ENCODE results near the gene GNAL. TPM values are rescaled to one million over a fixed set of nuclear protein-coding genes. Genes with fewer than 3 reads are reported as not detected.

GNAL gene
- total RNA-seq, 3 donors from 2014 or later (not counting 1 experiment from before 2014, with no cell fraction given) = 10.9 to 15.0 (median 12.6) TPM

DNA sequence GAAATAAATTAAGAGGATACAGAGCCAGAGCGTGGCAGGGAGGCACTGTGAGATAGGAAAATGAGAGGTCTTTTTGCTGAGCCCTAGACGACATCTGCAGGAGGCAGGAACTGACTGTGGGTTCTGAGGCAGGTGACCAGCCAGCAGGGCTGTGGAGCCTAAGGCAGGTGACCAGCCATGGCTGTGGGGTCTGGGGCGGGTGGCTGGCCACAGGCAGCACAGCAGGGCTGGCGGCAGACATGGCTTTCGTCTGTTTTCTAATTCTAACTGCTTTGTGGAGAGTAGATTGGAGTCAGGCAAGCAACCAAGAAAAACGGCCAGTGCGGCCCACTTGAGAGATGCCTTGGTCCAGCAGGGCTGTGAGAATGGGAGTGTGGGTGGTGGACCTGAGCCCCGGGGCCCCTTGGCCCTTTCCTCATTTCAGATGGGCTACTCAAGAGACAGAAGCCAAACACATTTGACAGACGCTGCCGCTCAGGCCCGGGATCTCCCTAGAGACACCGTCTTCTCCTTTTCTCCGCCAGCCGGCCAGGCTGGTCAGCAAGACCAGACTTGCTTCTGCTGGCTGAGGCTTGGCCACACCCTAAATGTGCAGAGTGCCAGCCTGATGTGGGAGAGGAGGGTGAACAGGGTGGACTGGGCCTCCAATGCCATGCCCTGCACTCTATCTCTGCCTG, 19.7 kb upstream of the GNAL start:
- Mint-ChIP-seq H3K36me3 (no peaks in the 10 kb centered on the region), H3K27ac (no peak overlapping the region), H3K4me3 (no peak overlapping the region), H3K4me1 (no peaks in the 10 kb centered on the region), H3K27me3 (ENCODE audit: low read depth in 2 of 2) (peaks cover 11 to 21% of the 10 kb centered on the region in 2 donors), H3K9me3 (no peaks in the 10 kb centered on the region)
- Histone ChIP-seq H3K36me3 (ENCODE audit: control insufficient read depth, insufficient read depth, low read length) (no peaks in the 10 kb centered on the region), H3K4me1 (ENCODE audit: control insufficient read depth, insufficient read depth, low read length) (no peaks in the 10 kb centered on the region), H3K9me3 (ENCODE audit: control insufficient read depth, insufficient read depth, low read length) (no peaks in the 10 kb centered on the region), H3K4me3 (ENCODE audit: low read length) (no peak overlapping the region), H3K27ac (ENCODE audit: low read length) (no peak overlapping the region), H3K27me3 (ENCODE audit: control insufficient read depth, insufficient read depth, low read length) (no peaks in the 10 kb centered on the region)
- 83% methylated on average over 14 of the region's 14 CpGs for WGBS (ENCODE audit: insufficient coverage)
- DNase-seq = no peak
- no peak for ATAC-seq
- intact Hi-C loops (cut with micrococcal nuclease) = no loop called here
- TF ChIP-seq, protein P1, sequence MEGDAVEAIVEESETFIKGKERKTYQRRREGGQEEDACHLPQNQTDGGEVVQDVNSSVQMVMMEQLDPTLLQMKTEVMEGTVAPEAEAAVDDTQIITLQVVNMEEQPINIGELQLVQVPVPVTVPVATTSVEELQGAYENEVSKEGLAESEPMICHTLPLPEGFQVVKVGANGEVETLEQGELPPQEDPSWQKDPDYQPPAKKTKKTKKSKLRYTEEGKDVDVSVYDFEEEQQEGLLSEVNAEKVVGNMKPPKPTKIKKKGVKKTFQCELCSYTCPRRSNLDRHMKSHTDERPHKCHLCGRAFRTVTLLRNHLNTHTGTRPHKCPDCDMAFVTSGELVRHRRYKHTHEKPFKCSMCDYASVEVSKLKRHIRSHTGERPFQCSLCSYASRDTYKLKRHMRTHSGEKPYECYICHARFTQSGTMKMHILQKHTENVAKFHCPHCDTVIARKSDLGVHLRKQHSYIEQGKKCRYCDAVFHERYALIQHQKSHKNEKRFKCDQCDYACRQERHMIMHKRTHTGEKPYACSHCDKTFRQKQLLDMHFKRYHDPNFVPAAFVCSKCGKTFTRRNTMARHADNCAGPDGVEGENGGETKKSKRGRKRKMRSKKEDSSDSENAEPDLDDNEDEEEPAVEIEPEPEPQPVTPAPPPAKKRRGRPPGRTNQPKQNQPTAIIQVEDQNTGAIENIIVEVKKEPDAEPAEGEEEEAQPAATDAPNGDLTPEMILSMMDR (IDR thresholded peaks at IDR 0.05) = no peak

- TF ChIP-seq, protein P1 (IDR thresholded peaks at IDR 0.05) = no peak
- no peak for DNase-seq
Measured at GRCh38 chr18:11669948-11670275, 19.2 kb upstream of the GNAL start.

DNA sequence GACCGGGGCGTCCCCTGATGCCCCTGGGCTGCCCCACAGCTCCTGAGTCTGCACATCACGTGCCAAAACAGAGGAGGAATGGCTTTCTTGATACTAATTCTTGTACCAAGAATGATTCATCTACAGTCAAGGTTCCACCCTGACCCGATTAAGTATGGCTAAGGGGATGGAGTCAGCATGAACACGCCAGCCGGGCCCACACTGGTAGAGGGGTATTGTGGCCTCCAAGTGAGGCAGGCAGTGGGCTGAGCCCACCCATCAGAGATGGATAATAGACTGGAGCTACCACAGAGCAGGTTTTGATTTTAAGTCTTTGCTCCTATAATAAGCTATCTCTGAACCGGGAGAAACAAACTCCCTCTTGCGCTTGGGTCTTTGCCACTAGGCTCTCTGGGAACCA, 17.9 kb upstream of the GNAL start:
- Histone ChIP-seq H3K27ac (ENCODE audit: low read length) (no peak overlapping the region), H3K9me3 (ENCODE audit: control insufficient read depth, insufficient read depth, low read length) (no peaks in the 10 kb centered on the region), H3K27me3 (ENCODE audit: control insufficient read depth, insufficient read depth, low read length) (no peaks in the 10 kb centered on the region), H3K36me3 (ENCODE audit: control insufficient read depth, insufficient read depth, low read length) (no peaks in the 10 kb centered on the region), H3K4me3 (ENCODE audit: low read length) (no peak overlapping the region), H3K4me1 (ENCODE audit: control insufficient read depth, insufficient read depth, low read length) (no peaks in the 10 kb centered on the region)
- WGBS (ENCODE audit: insufficient coverage) = 84% methylated on average over 8 of the region's 8 CpGs
- no peaks in the 10 kb centered on the region for H3K9me3 Mint-ChIP-seq
- H3K4me3 Mint-ChIP-seq = no peak overlapping the region
- intact Hi-C loops (cut with micrococcal nuclease) = no loop called here
- no peaks in the 10 kb centered on the region for H3K4me1 Mint-ChIP-seq
- DNase-seq (no peak), ATAC-seq (no peak)
- TF ChIP-seq, protein P1 (IDR thresholded peaks at IDR 0.05) = no peak
- no peaks in the 10 kb centered on the region for H3K36me3 Mint-ChIP-seq
- H3K27me3 Mint-ChIP-seq (ENCODE audit: low read depth in 2 of 2) = peaks cover 21 to 26% of the 10 kb centered on the region in 2 donors
- H3K27ac Mint-ChIP-seq = no peak overlapping the region

More at GRCh38 chr18:11669948-11670275, 19.2 kb upstream of the GNAL start:
- H3K4me1 ChIP-seq (ENCODE audit: control insufficient read depth, insufficient read depth, low read length) = no peaks in the 10 kb centered on the region
- no peaks in the 10 kb centered on the region for H3K27me3 ChIP-seq (ENCODE audit: control insufficient read depth, insufficient read depth, low read length)
- no peaks in the 10 kb centered on the region for H3K9me3 Mint-ChIP-seq
- H3K27ac ChIP-seq (ENCODE audit: low read length) = no peak overlapping the region
- no peaks in the 10 kb centered on the region for H3K36me3 Mint-ChIP-seq
- no peak overlapping the region for H3K27ac Mint-ChIP-seq
- intact Hi-C loops (cut with micrococcal nuclease) = no loop called here
- H3K36me3 ChIP-seq (ENCODE audit: control insufficient read depth, insufficient read depth, low read length) = no peaks in the 10 kb centered on the region
- H3K4me3 Mint-ChIP-seq = no peak overlapping the region
- no peaks in the 10 kb centered on the region for H3K4me1 Mint-ChIP-seq
- H3K4me3 ChIP-seq (ENCODE audit: low read length) = no peak overlapping the region
- peaks cover 15 to 21% of the 10 kb centered on the region in 2 donors for H3K27me3 Mint-ChIP-seq (ENCODE audit: low read depth in 2 of 2)
- no peaks in the 10 kb centered on the region for H3K9me3 ChIP-seq (ENCODE audit: control insufficient read depth, insufficient read depth, low read length)
- 74% methylated on average over 10 of the region's 10 CpGs for WGBS (ENCODE audit: insufficient coverage)
- no peak for ATAC-seq

GRCh38 chr18:11672198-11672597, 16.9 kb upstream of the GNAL start:
- TF ChIP-seq, protein P1 (IDR thresholded peaks at IDR 0.05) = no peak
- no peak overlapping the region for H3K27ac Mint-ChIP-seq

More at GRCh38 chr18:11672198-11672597, 16.9 kb upstream of the GNAL start:
- Histone ChIP-seq H3K4me3 (ENCODE audit: low read length) (no peak overlapping the region), H3K36me3 (ENCODE audit: control insufficient read depth, insufficient read depth, low read length) (no peaks in the 10 kb centered on the region), H3K27me3 (ENCODE audit: control insufficient read depth, insufficient read depth, low read length) (no peaks in the 10 kb centered on the region), H3K27ac (ENCODE audit: low read length) (no peak overlapping the region), H3K4me1 (ENCODE audit: control insufficient read depth, insufficient read depth, low read length) (no peaks in the 10 kb centered on the region), H3K9me3 (ENCODE audit: control insufficient read depth, insufficient read depth, low read length) (no peaks in the 10 kb centered on the region)
- ATAC-seq = no peak
- Mint-ChIP-seq H3K9me3 (no peaks in the 10 kb centered on the region), H3K27me3 (ENCODE audit: low read depth in 2 of 2) (peaks cover 24 to 33% of the 10 kb centered on the region in 2 donors), H3K4me1 (no peaks in the 10 kb centered on the region), H3K4me3 (no peak overlapping the region), H3K36me3 (no peaks in the 10 kb centered on the region)
- DNase-seq = no peak
- intact Hi-C loops (cut with micrococcal nuclease) = no loop called here
- 88% methylated on average over 8 of the region's 8 CpGs for WGBS (ENCODE audit: insufficient coverage)

All from natural killer cell (primary cell).